Suprapubic skin (tissue), 4 donors: Measurements from ENCODE around the gene DNTT. TPM values are rescaled to one million over a fixed set of nuclear protein-coding genes. Genes with fewer than 3 reads are reported as not detected.

Experiments used
- DNase-seq, 2 donors: peaks; one replicate each; pipeline ENCODE4 v3.0.0-alpha.2; 2019; ENCODE audit warnings: low spot score in 2 of 2
- H3K27ac ChIP-seq: fragments of 200-600 bp; sonication (generic); one replicate; pipeline ENCODE4 v1.5.1; 2019
- H3K27me3 ChIP-seq: fragments of 200-600 bp; sonication (generic); one replicate; pipeline ENCODE4 v1.5.1; 2019
- H3K36me3 ChIP-seq: fragments of 200-600 bp; sonication (generic); one replicate; pipeline ENCODE4 v1.5.1; 2019
- H3K4me1 ChIP-seq: fragments of 200-600 bp; sonication (generic); one replicate; pipeline ENCODE4 v1.5.1; 2019
- H3K4me3 ChIP-seq: fragments of 200-600 bp; sonication (generic); one replicate; pipeline ENCODE4 v1.5.1; 2019; ENCODE audit warnings: mild to moderate bottlenecking
- H3K9me3 ChIP-seq: fragments of 200-600 bp; sonication (generic); one replicate; pipeline ENCODE4 v1.5.1; 2019
- CTCF ChIP-seq, 2 donors: fragments of 200-600 bp in 1 of 2; fragments of 450-650 bp in 1 of 2; sonication (generic) in 1 of 2; IDR thresholded peaks; one replicate each; pipeline ENCODE4 v1.5.1; 2016 to 2019; ENCODE audit warnings: antibody characterized with exemption in 2 of 2, mild to moderate bottlenecking in 1 of 2, moderate library complexity in 1 of 2
- EP300 ChIP-seq: sonication (generic); formaldehyde crosslinking; IDR thresholded peaks from one replicate; pipeline ENCODE4 v1.6.1; 2017; ENCODE audit warnings: antibody characterized with exemption
- POLR2A ChIP-seq, 2 donors: fragments of 450-650 bp; IDR thresholded peaks; one replicate each; pipeline ENCODE4 v1.6.1; 2017; ENCODE audit warnings: antibody characterized with exemption in 2 of 2, mild to moderate bottlenecking in 2 of 2, moderate library complexity in 2 of 2
- POLR2AphosphoS5 ChIP-seq, 3 donors: sonication (generic); formaldehyde crosslinking; IDR thresholded peaks; one replicate each; pipeline ENCODE4 v1.6.1; 2017; ENCODE audit warnings: antibody characterized with exemption in 3 of 3
- WGBS: methylation state at CpG from one replicate; pipeline ENCODE4 v1.1.5; 2018; 5-methylcytosine and 5-hydroxymethylcytosine counted together
- total RNA-seq, 4 donors: library from RNA; depleted of rRNA; stranded (reverse); fragments of >200 nt; gene quantifications; one replicate each; pipeline ENCODE4 v1.1.0, GENCODE V29; 2016

The DNTT gene
- total RNA-seq, 4 donors from 2014 or later, result not detected

DNA sequence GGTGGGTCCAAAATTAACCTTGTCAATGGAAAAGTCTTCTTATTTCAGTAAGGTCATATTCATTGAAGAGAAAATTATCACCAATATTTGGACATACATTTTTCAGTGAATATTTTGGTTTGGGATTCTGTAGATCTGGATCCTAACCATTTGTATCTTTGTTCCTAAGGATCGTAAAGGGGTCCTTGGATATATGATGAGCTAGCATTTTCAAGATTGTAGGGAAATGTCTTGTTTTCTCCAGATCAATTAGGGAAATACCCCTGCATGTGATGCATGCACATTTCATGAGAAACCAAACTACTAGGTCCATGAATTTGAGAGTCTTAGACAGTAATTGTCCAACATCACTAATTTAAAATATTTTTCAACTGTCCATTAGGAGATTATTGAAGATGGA lies 18.0 kb downstream of the DNTT start:
- no peaks in the 10 kb centered on the region for H3K9me3 ChIP-seq
- H3K4me3 ChIP-seq, result no peak overlapping the region
- WGBS, result 97% methylated on average over 1 of the region's 1 CpG
- no peak for DNase-seq
- peaks cover 26% of the 10 kb centered on the region for H3K27me3 ChIP-seq
- no peak overlapping the region for H3K27ac ChIP-seq
- H3K4me1 ChIP-seq, result no peaks in the 10 kb centered on the region
- no peak for TF ChIP-seq POLR2A (IDR thresholded peaks at IDR 0.05)
- no peak for TF ChIP-seq EP300
- no peaks in the 10 kb centered on the region for H3K36me3 ChIP-seq

DNA sequence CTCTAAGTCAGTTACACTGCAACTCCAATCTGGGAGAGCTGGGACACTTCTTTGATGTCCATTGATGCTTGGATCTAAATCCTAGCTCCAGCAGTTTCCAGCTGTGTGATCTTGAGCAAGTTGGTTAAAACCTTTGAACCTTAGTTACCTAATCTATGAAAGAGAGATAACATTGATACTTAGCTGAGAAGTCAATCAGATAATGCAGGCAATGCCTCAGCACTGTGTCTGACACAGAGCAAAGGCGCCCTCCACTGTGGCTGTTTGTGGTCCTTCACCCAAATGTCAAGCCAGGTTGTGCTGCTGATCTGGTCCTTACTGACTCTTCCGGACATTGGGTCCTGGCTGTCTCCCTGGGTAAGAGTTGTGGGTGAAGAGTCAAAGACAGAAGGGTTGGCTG lies 20.2 kb downstream of the DNTT start:
- Histone ChIP-seq H3K4me1 (no peaks in the 10 kb centered on the region), H3K4me3 (no peak overlapping the region), H3K27me3 (peaks cover 31% of the 10 kb centered on the region), H3K9me3 (no peaks in the 10 kb centered on the region), H3K27ac (no peak overlapping the region), H3K36me3 (no peaks in the 10 kb centered on the region)
- TF ChIP-seq POLR2AphosphoS5 (IDR thresholded peaks at IDR 0.05) (no peak), POLR2A (IDR thresholded peaks at IDR 0.05) (no peak), CTCF (IDR thresholded peaks at IDR 0.05) (no peak), EP300 (no peak)
- no peak for DNase-seq
- 80% methylated on average over 2 of the region's 2 CpGs for WGBS

- 71% methylated on average over 4 of the region's 4 CpGs for WGBS
- H3K36me3 ChIP-seq, result no peaks in the 10 kb centered on the region
- TF ChIP-seq CTCF (IDR thresholded peaks at IDR 0.05) (no peak), EP300 (no peak)
- H3K27me3 ChIP-seq, result peaks cover 37% of the 10 kb centered on the region
- H3K9me3 ChIP-seq, result no peaks in the 10 kb centered on the region
- no peak overlapping the region for H3K27ac ChIP-seq
- no peaks in the 10 kb centered on the region for H3K4me1 ChIP-seq
- DNase-seq, result no peak
- H3K4me3 ChIP-seq, result no peak overlapping the region
Observed at GRCh38 chr10:96325719-96326373, 21.6 kb downstream of the DNTT start.

GRCh38 chr10:96327462-96327861 lies 23.2 kb downstream of the DNTT start:
- H3K27me3 ChIP-seq, result peaks cover 46% of the 10 kb centered on the region

GRCh38 chr10:96333101-96333500 lies 28.9 kb downstream of the DNTT start:
- Histone ChIP-seq H3K36me3 (no peaks in the 10 kb centered on the region), H3K27me3 (peaks cover 46% of the 10 kb centered on the region), H3K4me1 (peaks cover 3% of the 10 kb centered on the region), H3K4me3 (no peak overlapping the region), H3K27ac (no peak overlapping the region), H3K9me3 (no peaks in the 10 kb centered on the region)
- DNase-seq, result no peak
- TF ChIP-seq EP300 (no peak), CTCF (IDR thresholded peaks at IDR 0.05) (no peak), POLR2A (IDR thresholded peaks at IDR 0.05) (no peak), POLR2AphosphoS5 (IDR thresholded peaks at IDR 0.05) (no peak)
- 40% methylated on average over 1 of the region's 1 CpG for WGBS

More at GRCh38 chr10:96327462-96327861, 23.2 kb downstream of the DNTT start:
- Histone ChIP-seq H3K4me3 (no peak overlapping the region), H3K4me1 (no peaks in the 10 kb centered on the region), H3K36me3 (no peaks in the 10 kb centered on the region), H3K9me3 (no peaks in the 10 kb centered on the region), H3K27ac (no peak overlapping the region)
- no peak for DNase-seq
- no peak for TF ChIP-seq POLR2AphosphoS5 (IDR thresholded peaks at IDR 0.05)
- no peak for TF ChIP-seq POLR2A (IDR thresholded peaks at IDR 0.05)
- TF ChIP-seq CTCF (IDR thresholded peaks at IDR 0.05), result no peak
- TF ChIP-seq EP300, result no peak
- WGBS, result 66% methylated on average over 7 of the region's 7 CpGs
